Ecto neural progenitor cell (in vitro differentiated cells): ENCODE data around the gene SLC25A47.
"Not testable (repeated sequence)": the region's sequence is repeated elsewhere in the genome, so short reads cannot be mapped to it uniquely, and the experiment has no call there.

ENCODE experiments used
- DNase-seq: peaks from one replicate; pipeline ENCODE4 v3.0.0-alpha.2; 2018; ENCODE audit warnings: low spot score

Gene SLC25A47

GRCh38 chr14:100327128-100327527 is 4.0 kb downstream of the SLC25A47 start:
- DNase-seq, result no peak

- no peak for DNase-seq
Measured at GRCh38 chr14:100328495-100329163, 5.5 kb downstream of the SLC25A47 start.

GRCh38 chr14:100329233-100330006 is 6.3 kb downstream of the SLC25A47 start:
- DNase-seq, result no peak

GRCh38 chr14:100330007-100330344 is 6.8 kb downstream of the SLC25A47 start:
- DNase-seq, result no peak

- DNase-seq, result no peak
Measured at GRCh38 chr14:100330388-100330931, 7.3 kb downstream of the SLC25A47 start.

GRCh38 chr14:100332071-100332639 is 9.0 kb downstream of the SLC25A47 start:
- DNase-seq, result no peak

- DNase-seq, result no peak
Measured at GRCh38 chr14:100332797-100333196, 9.7 kb downstream of the SLC25A47 start.

- DNase-seq, result no peak
Measured at GRCh38 chr14:100333311-100333710, 10.2 kb downstream of the SLC25A47 start.

GRCh38 chr14:100333827-100334226 is 10.7 kb downstream of the SLC25A47 start:
- no peak for DNase-seq

GRCh38 chr14:100334904-100335303 is 11.8 kb downstream of the SLC25A47 start:
- DNase-seq, result no peak

GRCh38 chr14:100336618-100337530 is 13.7 kb downstream of the SLC25A47 start:
- no peak for DNase-seq

GRCh38 chr14:100339766-100340422 is 16.8 kb downstream of the SLC25A47 start:
- no peak for DNase-seq

GRCh38 chr14:100340423-100340813 is 17.3 kb downstream of the SLC25A47 start:
- no peak for DNase-seq

- DNase-seq, result no peak
Measured at GRCh38 chr14:100341301-100342031, 18.3 kb downstream of the SLC25A47 start.

- no peak for DNase-seq
Measured at GRCh38 chr14:100342195-100342594, 19.1 kb downstream of the SLC25A47 start.

- DNase-seq, result not testable (repeated sequence)
Measured at GRCh38 chr14:100342826-100343225, 19.7 kb downstream of the SLC25A47 start.

- DNase-seq, result not testable (repeated sequence)
Measured at GRCh38 chr14:100344657-100345056, 21.5 kb downstream of the SLC25A47 start.

GRCh38 chr14:100345711-100346110 is 22.6 kb downstream of the SLC25A47 start:
- no peak for DNase-seq

- DNase-seq, result no peak
Measured at GRCh38 chr14:100346306-100347091, 23.4 kb downstream of the SLC25A47 start.

- no peak for DNase-seq
Measured at GRCh38 chr14:100348253-100348729, 25.2 kb downstream of the SLC25A47 start.
